Tongue (tissue), 2 donors: ENCODE data around the gene SMC3. TPM values are rescaled to one million over a fixed set of nuclear protein-coding genes. Genes with fewer than 3 reads are reported as not detected.

Experiments used
- DNase-seq: peaks from one replicate; pipeline ENCODE4 v3.0.0-alpha.2; 2015
- total RNA-seq: library from RNA; depleted of rRNA; stranded (reverse); fragments of >200 nt; gene quantifications from one replicate; pipeline ENCODE4 v1.2.3, GENCODE V29; 2014

Gene SMC3
- total RNA-seq, 1 donor from 2014 or later, result 43.6 TPM

GRCh38 chr10:110546077-110546476, 21.4 kb upstream of the SMC3 start:
- DNase-seq, result no peak

GRCh38 chr10:110546499-110547110, 20.9 kb upstream of the SMC3 start:
- no peak for DNase-seq

GRCh38 chr10:110547139-110547761, 20.2 kb upstream of the SMC3 start:
- DNase-seq, result peak; percentile 79

- DNase-seq, result no peak
Measured at GRCh38 chr10:110548002-110548401, 19.5 kb upstream of the SMC3 start.

GRCh38 chr10:110549211-110549610, 18.3 kb upstream of the SMC3 start:
- no peak for DNase-seq

- DNase-seq, result no peak
Measured at GRCh38 chr10:110553905-110554304, 13.6 kb upstream of the SMC3 start.

GRCh38 chr10:110556296-110556695, 11.2 kb upstream of the SMC3 start:
- DNase-seq, result no peak

GRCh38 chr10:110556969-110557601, 10.4 kb upstream of the SMC3 start:
- DNase-seq, result peak; percentile 65

GRCh38 chr10:110558041-110558440, 9.5 kb upstream of the SMC3 start:
- no peak for DNase-seq

GRCh38 chr10:110560012-110560411, 7.5 kb upstream of the SMC3 start:
- no peak for DNase-seq

GRCh38 chr10:110561292-110561691, 6.2 kb upstream of the SMC3 start:
- no peak for DNase-seq

GRCh38 chr10:110562348-110562747, 5.1 kb upstream of the SMC3 start:
- no peak for DNase-seq

- DNase-seq, result no peak
Measured at GRCh38 chr10:110563132-110563531, 4.4 kb upstream of the SMC3 start.

GRCh38 chr10:110566472-110567200, 859 bp upstream of the SMC3 start:
- peak; percentile 17 for DNase-seq

- peak; percentile 63 for DNase-seq
Measured at GRCh38 chr10:110568055-110568735, 700 bp downstream of the SMC3 start.

GRCh38 chr10:110569122-110569521, 1.6 kb downstream of the SMC3 start:
- no peak for DNase-seq

GRCh38 chr10:110569736-110570135, 2.2 kb downstream of the SMC3 start:
- DNase-seq, result no peak

- no peak for DNase-seq
Measured at GRCh38 chr10:110571093-110571743, 3.7 kb downstream of the SMC3 start.

- no peak for DNase-seq
Measured at GRCh38 chr10:110572862-110573261, 5.4 kb downstream of the SMC3 start.

GRCh38 chr10:110574420-110574819, 6.9 kb downstream of the SMC3 start:
- DNase-seq, result no peak

GRCh38 chr10:110576220-110576619, 8.7 kb downstream of the SMC3 start:
- no peak for DNase-seq

- DNase-seq, result no peak
Measured at GRCh38 chr10:110577056-110577455, 9.6 kb downstream of the SMC3 start.
